Heart left ventricle (tissue), 16 donors: ENCODE data around the gene MAGEB10. TPM values are rescaled to one million over a fixed set of nuclear protein-coding genes. Genes with fewer than 3 reads are reported as not detected.
"Not testable (repeated sequence)": the region's sequence is repeated elsewhere in the genome, so short reads cannot be mapped to it uniquely, and the experiment has no call there.

Experiments
- ATAC-seq, 4 donors: fragments of 200-7000 bp; cut with Tn5 transposase; one replicate each; pipeline ENCODE4 v1.9.1; 2020 to 2022; ENCODE audit warnings: moderate library complexity in 4 of 4, mild to moderate bottlenecking in 3 of 4, moderate number of reproducible peaks in 1 of 4
- DNase-seq, 5 donors: peaks; one replicate each; pipeline ENCODE4 v3.0.0-alpha.2; 2020
- H3K27ac ChIP-seq, 12 donors: fragments of 200-600 bp; sonication (generic) in 4 of 12; one replicate each; pipeline versions ENCODE4 v1.5.0 to v1.8.0; 2016 to 2022; ENCODE audit warnings: mild to moderate bottlenecking in 2 of 12
- H3K27me3 ChIP-seq, 9 donors: fragments of 200-600 bp; sonication (generic) in 2 of 9; one replicate each; pipeline versions ENCODE4 v1.5.1 to v1.8.0; 2016 to 2022; ENCODE audit warnings: mild to moderate bottlenecking in 3 of 9
- H3K36me3 ChIP-seq, 9 donors: fragments of 200-600 bp; sonication (generic) in 2 of 9; one replicate each; pipeline versions ENCODE4 v1.5.0 to v1.8.0; 2018 to 2022; ENCODE audit warnings: mild to moderate bottlenecking in 2 of 9
- H3K4me1 ChIP-seq, 12 donors: fragments of 200-600 bp; sonication (generic) in 4 of 12; one replicate each; pipeline versions ENCODE4 v1.5.0 to v1.8.0; 2016 to 2022; ENCODE audit warnings: mild to moderate bottlenecking in 3 of 12
- H3K4me3 ChIP-seq, 12 donors: fragments of 200-600 bp; sonication (generic) in 4 of 12; one replicate each; pipeline versions ENCODE4 v1.5.0 to v1.8.0; 2017 to 2022; ENCODE audit warnings: mild to moderate bottlenecking in 9 of 12, moderate library complexity in 4 of 12
- H3K9me3 ChIP-seq, 12 donors: fragments of 200-600 bp; sonication (generic) in 4 of 12; one replicate each; pipeline versions ENCODE4 v1.5.0 to v1.8.0; 2016 to 2022; ENCODE audit warnings: mild to moderate bottlenecking in 1 of 12
- POLR2A ChIP-seq, 2 donors: fragments of 450-650 bp; IDR thresholded peaks; one replicate each; pipeline ENCODE4 v1.6.1; 2017; ENCODE audit warnings: antibody characterized with exemption in 2 of 2, mild to moderate bottlenecking in 2 of 2, moderate library complexity in 2 of 2
- WGBS, 4 donors: extraction: QIAGEN DNeasy Blood & Tissue Kit in 2 of 4; methylation state at CpG; one replicate each; pipeline versions ENCODE4 v1.1.5 to v1.1.7; 2013 to 2018; 5-methylcytosine and 5-hydroxymethylcytosine counted together
- intact Hi-C, 10 donors: fragments of 100-400 bp; cut with DNase I; formaldehyde crosslinking; loops; one replicate each; pipeline versions ENCODE4 v1.11.1 to v1.14.2; 2022
- polyA plus RNA-seq, 2 donors: library from polyadenylated mRNA; stranded (reverse); fragments of 200-250 nt; gene quantifications; one replicate each; pipeline ENCODE4 v1.2.3, GENCODE V29; 2013
- total RNA-seq, 9 donors: library from RNA; depleted of rRNA in 2 of 9; stranded (reverse); fragments of >200 nt in 2 of 9; fragmentation: NEBNext Ultra II Directional in 3 of 9; extraction: Animal tissue kit (Norgen Biotek cat#: 25700) in 3 of 9; gene quantifications; one replicate each; pipeline versions ENCODE4 v1.1.0 to v1.2.4, GENCODE V29; 2016 to 2023
- TF ChIP-seq, protein P1 (sequence below), 12 donors: fragments of 200-600 bp; sonication (generic) in 4 of 12; IDR thresholded peaks; one replicate each; pipeline versions ENCODE4 v1.5.0 to v1.8.0; 2018 to 2022; ENCODE audit warnings: antibody characterized with exemption in 12 of 12, mild to moderate bottlenecking in 5 of 12
- donor health status: ischemic (EF 13 %, LVEDD 7.1; RV severe dilation, severe dysfunction).
- donor health status: healthy with polysubstance abuse.
- donor health status: DM: no; HTN: yes; CAD: no.
- donor health status: DM: no; HTN: no; CAD: no.
- donor health status: ischemic (EF 25% LVEDD 6.9; RV normal size, moderate dysfunction).
- donor health status: ischemic (EF 25% LVEDD 5.7; RV mildly dilated, moderate dysfunction).
- donor health status: healthy.
- donor health status: DM: yes; HTN: yes; CAD: no.
- donor health status: ischemic (EF 35%, LVEDD 5.7; RV mildly dilated, moderate dysfunction).
- donor health status: nonischemic (EF 11% LVEDD 7.7; RV severe dilation, severe dysfunction).
- donor health status: DM: yes; HTN: yes; CAD: no.
- donor health status: PGD.
- donor health status: ischemic (EF 29% LVEDD 5.4; RV normal size, mild dysfunction).
- donor health status: nonischemic (EF 23%, LVEDD 6.1; RV moderate dilation, normal function).

Gene MAGEB10
- total and polyA plus RNA-seq, 11 donors, result not detected

DNA sequence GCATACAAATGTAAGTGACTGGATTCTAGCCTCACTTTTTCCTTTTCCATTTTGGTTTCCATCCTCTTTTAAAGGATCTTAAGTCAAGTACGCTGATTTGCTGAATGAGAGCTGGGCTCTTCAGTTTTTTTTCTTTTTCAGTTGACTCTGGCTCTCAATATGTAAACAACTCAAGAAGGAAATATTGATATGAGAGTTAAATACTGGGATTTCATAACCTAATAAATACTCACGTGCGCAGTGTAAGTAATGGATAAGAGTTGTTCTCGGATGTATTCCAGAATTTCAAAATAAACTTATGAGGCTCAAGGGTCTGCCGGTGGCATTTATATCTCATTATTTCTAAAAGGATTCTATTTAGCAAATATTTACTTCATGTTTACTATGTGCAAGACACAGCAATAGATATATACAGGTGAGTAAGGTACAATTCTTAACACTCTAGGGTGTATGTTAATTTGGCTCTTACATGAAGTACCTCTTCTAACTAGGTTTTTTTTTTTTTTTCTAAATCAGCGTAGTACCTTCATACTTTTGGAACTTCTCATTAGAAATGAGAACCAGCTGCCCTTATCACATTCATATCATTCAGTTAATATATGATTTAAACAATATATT lies 11.0 kb upstream of the MAGEB10 start:
- WGBS, 4 donors, result 64 to 92% (median 69%) methylated on average over 6 of the region's 6 CpGs
- DNase-seq (no peak), ATAC-seq (no peak)
- no peaks in the 10 kb centered on the region for H3K4me1 ChIP-seq
- intact Hi-C loops, result no loop called here
- H3K27ac ChIP-seq, result no peak overlapping the region
- H3K9me3 ChIP-seq, result no peaks in the 10 kb centered on the region
- no peaks in the 10 kb centered on the region for H3K27me3 ChIP-seq
- TF ChIP-seq, protein P1, sequence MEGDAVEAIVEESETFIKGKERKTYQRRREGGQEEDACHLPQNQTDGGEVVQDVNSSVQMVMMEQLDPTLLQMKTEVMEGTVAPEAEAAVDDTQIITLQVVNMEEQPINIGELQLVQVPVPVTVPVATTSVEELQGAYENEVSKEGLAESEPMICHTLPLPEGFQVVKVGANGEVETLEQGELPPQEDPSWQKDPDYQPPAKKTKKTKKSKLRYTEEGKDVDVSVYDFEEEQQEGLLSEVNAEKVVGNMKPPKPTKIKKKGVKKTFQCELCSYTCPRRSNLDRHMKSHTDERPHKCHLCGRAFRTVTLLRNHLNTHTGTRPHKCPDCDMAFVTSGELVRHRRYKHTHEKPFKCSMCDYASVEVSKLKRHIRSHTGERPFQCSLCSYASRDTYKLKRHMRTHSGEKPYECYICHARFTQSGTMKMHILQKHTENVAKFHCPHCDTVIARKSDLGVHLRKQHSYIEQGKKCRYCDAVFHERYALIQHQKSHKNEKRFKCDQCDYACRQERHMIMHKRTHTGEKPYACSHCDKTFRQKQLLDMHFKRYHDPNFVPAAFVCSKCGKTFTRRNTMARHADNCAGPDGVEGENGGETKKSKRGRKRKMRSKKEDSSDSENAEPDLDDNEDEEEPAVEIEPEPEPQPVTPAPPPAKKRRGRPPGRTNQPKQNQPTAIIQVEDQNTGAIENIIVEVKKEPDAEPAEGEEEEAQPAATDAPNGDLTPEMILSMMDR (IDR thresholded peaks at IDR 0.05), result no peak
- no peak for TF ChIP-seq POLR2A (IDR thresholded peaks at IDR 0.05)
- no peaks in the 10 kb centered on the region for H3K36me3 ChIP-seq
- H3K4me3 ChIP-seq, result no peak overlapping the region

DNA sequence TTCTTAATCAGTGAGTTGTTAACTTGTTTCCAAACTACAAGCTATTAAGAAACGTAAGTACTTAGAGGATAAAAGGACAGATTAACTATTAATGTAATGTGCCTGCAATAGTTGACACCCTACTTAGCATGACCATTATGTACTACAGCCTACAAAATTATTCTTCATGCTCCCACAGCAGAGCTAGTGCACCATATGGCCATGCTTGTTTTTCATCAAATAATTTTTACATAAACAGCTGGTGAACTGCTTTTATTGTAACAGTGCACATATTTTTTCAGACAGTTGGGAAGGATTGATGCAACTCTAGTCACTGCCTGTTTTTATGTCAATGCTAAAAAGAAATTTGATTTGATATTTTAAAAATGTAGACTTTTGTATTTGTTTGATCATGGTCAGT lies 10.2 kb upstream of the MAGEB10 start:
- ATAC-seq, result no peak
- DNase-seq, result no peak
- no peaks in the 10 kb centered on the region for H3K27me3 ChIP-seq
- no peaks in the 10 kb centered on the region for H3K9me3 ChIP-seq
- H3K4me3 ChIP-seq, result no peak overlapping the region
- H3K27ac ChIP-seq, result no peak overlapping the region
- 36 to 53% (median 47%) methylated on average over 1 of the region's 1 CpG for WGBS, 4 donors
- TF ChIP-seq, protein P1 (IDR thresholded peaks at IDR 0.05), result no peak
- no peak for TF ChIP-seq POLR2A (IDR thresholded peaks at IDR 0.05)
- intact Hi-C loops, result no loop called here
- no peaks in the 10 kb centered on the region for H3K36me3 ChIP-seq
- H3K4me1 ChIP-seq, result no peaks in the 10 kb centered on the region

DNA sequence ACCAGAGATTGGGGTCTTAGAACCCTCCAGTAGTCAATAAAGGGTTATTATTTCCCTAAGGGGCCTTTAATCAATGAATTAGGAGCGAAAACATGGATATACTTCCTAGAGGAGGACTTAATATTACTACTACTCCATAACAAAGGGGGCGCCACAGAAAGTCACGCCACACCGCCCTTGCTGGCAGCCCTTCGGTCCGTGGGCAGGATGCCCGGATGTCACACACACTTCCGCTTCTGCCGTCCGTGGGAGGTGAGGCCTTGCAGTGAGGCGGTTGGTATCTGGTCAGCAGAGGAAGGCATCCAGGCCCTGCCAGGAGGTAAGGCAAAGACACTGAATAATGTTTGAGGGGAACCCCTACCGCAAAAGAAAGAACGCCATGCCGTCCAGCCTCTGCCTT lies 436 bp downstream of the MAGEB10 start:
- 92 to 95% (median 92%) methylated on average over 13 to 14 of the region's 14 CpGs for WGBS, 4 donors
- Histone ChIP-seq H3K9me3 (no peaks in the 10 kb centered on the region), H3K36me3 (no peaks in the 10 kb centered on the region), H3K4me3 (no peak overlapping the region), H3K27ac (no peak overlapping the region), H3K4me1 (no peaks in the 10 kb centered on the region), H3K27me3 (no peaks in the 10 kb centered on the region)
- no peak for TF ChIP-seq POLR2A (IDR thresholded peaks at IDR 0.05)
- intact Hi-C loops, result no loop called here
- DNase-seq, result no peak
- no peak for ATAC-seq

DNA sequence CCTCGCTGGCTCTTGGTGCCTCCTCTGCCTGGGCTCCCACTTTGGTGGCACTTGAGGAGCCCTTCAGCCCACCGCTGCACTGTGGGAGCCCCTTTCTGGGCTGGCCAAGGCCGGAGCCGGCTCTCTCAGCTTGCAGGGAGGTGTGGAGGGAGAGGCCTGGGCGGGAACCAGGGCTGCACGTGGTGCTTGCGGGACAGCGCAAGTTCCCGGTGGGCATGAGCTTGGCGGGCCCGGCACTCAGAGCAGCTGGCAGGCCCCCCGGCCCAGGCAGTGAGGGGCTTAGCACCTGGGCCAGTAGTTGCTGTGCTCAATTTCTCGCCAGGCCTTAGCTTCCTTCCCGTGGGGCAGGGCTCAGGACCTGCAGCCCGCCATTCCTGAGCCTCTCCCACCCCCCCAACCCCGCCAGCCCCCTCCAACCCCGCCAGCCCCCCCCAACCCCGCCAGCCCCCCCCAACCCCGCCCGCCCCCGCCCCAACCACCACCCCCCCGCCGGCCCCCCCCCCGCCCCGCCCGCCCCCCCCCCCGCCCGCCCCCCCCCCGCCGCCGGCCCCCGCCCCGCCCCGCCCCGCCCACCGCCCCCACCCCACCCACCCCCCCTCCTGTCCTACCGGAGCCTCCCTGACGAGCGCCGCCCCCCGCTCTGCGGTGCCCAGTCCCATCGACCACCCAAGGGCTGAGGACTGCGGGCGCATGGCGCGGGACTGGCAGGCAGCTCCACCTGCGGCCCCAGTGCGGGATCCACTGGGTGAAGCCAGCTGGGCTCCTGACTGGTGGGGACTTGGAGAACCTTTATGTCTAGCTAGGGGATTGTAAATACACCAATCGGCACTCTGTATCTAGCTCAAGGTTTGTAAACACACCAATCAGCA lies 1.4 kb downstream of the MAGEB10 start:
- H3K27ac ChIP-seq, ATAC-seq, H3K27me3 ChIP-seq, intact Hi-C loops, H3K9me3 ChIP-seq, H3K36me3 ChIP-seq, H3K4me3 ChIP-seq, DNase-seq, H3K4me1 ChIP-seq: not testable (repeated sequence)
- 88 to 97% (median 94%) methylated on average over 13 to 29 of the region's 50 CpGs for WGBS, 4 donors

DNA sequence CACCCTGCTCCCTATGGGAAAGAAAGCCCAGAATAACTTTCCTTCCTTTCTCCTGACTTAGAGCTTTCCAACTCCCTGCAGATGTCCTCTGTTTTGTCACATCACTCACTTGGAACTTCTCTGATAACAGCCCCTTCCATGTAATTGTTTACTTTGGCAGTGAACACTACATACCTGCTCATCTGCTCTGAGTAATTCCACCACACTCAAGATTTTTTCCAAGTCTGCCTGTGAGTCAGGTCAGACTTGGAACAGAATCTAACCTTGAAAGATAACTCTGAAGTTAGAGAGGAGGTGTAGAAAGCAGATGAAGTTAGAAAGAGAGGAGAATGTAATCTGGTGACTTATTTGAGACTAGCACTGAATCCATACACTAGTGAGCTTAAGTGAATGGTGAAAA lies 7.4 kb downstream of the MAGEB10 start:
- DNase-seq (no peak), ATAC-seq (no peak)
- Histone ChIP-seq H3K4me1 (no peaks in the 10 kb centered on the region), H3K9me3 (no peaks in the 10 kb centered on the region), H3K27ac (no peak overlapping the region), H3K36me3 (no peaks in the 10 kb centered on the region), H3K27me3 (peaks cover 0 to 4% (median 0%) of the 10 kb centered on the region in 9 donors), H3K4me3 (no peak overlapping the region)
- no peak for TF ChIP-seq POLR2A (IDR thresholded peaks at IDR 0.05)
- TF ChIP-seq, protein P1 (IDR thresholded peaks at IDR 0.05), result no peak
- intact Hi-C loops, result no loop called here
